GM15510 (cell line): ENCODE results near the gene CROCC.

Experiments used
- POLR2A ChIP-seq: IDR thresholded peaks from 3 replicates; pipeline ENCODE4 v1.6.1; 2011; ENCODE audit warnings: borderline replicate concordance; ENCODE audit not compliant: insufficient read length; ENCODE audit errors: extremely low read depth

CROCC gene

DNA sequence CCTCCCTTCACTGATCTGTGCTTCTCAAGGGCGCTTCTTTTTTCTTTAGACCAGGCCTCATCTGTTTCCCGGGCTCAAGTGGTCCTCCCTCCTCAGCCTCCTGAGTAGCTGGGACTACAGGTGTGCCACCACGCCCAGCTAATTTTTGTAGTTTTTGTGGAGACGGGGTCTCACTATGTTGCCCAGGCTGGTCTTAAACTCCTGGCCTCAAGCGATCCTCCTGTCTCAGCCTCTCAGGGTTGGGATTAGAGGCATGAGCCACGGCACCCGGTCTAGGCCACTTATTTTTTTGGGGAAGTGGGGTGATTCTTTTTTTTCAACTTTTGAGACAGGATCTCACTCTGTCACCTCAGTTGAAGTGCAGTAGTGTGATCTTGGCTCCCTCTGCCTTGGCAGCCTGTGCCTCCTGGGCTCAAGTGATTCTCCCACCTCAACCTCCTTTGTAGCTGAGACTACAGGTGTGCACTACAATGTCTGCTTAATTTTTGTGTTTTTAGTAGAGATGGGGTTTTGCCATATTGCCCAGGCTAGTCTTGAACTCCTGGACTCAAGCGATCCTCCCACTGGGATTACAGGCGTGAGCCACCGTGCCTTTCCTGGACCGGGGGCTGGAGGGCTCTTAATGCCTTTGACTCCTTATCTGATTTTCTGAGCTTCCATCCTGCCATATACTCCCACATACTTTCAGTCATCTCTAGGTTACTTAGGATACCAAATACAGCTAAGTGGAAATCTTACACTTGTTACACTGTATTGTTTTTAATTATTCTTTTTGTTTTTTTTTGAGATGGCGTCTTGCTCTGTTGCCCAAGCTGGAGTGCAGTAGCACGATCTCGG, 39.8 kb downstream of the CROCC start:
- no peak for TF ChIP-seq POLR2A

- TF ChIP-seq POLR2A: no peak
These were observed 43.8 kb downstream of the CROCC start for GRCh38 chr1:16965486-16966067.

DNA sequence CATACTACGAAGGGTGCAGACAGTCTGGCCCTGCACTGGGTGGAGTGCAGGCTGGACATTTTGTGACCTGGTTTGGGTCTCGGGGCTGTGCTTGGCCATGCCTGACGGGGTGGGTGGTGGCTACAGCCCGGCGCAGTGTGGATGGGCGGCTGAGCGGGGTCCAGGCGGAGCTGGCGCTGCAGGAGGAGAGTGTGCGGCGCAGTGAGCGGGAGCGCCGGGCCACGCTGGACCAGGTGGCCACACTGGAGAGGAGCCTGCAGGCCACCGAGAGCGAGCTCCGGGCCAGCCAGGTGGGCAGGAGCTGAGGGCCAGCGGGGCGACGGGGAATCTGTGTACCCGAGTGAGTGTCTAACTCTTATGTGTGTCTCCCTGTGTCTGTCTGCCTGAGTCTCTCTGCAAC, 44.6 kb downstream of the CROCC start:
- TF ChIP-seq POLR2A: no peak

DNA sequence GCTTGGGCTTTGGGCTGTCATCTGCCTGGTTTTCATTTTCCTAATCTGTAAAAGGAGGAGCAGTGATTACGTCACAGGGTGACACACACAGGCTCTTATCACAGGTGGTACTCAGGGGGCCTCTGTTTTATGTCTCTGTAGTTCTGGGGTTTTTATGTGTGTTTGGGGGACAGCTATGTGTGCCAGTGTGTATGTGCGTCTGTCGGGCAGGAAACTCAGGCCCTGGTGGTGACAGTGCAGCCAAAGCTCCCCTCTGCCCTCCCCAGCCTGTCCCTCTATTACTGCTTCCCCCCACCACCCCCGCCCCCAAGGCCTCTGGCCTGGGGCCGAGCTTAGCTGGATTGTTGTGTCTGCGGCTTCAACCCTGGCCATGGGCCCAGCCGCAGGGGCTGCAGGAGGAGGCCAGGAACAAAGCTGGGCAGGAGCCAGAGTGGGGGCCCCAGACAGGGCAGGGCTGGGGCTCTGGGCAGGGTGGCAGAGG, 45.4 kb downstream of the CROCC start:
- TF ChIP-seq POLR2A: no peak

GRCh38 chr1:16967962-16968361, 46.2 kb downstream of the CROCC start:
- TF ChIP-seq POLR2A: no peak

GRCh38 chr1:16968372-16968771, 46.6 kb downstream of the CROCC start:
- TF ChIP-seq POLR2A: no peak

- no peak for TF ChIP-seq POLR2A
These were observed 47.4 kb downstream of the CROCC start for GRCh38 chr1:16969057-16969611.

DNA sequence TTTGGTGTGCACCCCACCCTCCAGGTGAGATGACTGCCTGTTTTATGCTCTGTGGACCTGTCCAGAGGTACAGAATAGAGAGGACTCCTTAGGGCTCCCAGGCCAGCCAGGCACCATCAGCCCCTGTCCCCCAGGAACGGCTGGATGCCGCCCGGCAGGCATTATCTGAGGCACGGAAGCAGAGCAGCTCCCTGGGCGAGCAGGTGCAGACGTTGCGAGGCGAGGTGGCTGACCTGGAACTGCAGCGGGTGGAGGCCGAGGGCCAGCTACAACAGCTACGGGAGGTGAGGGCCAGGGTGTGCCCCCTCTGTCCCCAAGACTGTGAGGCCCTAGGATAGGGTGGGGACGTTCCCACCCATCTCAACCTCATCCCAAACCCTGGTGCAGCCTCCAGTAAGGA, 47.9 kb downstream of the CROCC start:
- no peak for TF ChIP-seq POLR2A

DNA sequence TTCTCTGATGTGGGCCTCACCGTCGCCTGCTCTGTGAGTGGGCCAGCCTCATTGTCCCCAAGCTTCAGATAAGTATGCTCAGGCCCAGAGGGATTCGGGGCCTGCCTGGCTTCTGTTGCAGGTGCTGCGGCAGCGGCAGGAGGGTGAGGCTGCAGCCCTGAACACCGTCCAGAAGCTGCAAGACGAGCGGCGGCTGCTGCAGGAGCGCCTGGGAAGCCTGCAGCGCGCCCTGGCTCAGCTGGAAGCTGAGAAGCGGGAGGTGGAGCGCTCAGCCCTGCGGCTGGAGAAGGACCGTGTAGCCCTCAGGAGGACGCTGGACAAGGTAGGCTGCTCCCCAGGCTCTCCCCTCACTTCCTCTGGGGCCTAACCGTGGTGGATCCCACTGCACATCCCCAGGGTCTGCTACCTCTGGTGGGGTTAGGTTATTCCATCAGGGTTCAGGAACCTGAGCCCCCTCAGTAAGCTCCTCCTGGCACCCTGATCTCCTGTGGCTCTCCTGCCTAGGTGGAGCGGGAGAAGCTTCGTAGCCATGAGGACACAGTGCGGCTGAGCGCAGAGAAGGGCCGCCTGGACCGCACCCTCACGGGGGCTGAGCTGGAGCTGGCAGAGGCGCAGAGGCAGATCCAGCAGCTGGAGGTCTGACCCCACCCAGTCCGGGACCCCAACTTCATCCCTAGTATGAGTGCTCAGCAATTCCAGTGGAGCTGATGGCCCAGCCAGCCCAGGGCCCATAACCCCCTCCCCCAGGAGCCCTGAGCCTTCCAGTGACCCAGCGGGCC, 48.6 kb downstream of the CROCC start:
- TF ChIP-seq POLR2A: no peak

DNA sequence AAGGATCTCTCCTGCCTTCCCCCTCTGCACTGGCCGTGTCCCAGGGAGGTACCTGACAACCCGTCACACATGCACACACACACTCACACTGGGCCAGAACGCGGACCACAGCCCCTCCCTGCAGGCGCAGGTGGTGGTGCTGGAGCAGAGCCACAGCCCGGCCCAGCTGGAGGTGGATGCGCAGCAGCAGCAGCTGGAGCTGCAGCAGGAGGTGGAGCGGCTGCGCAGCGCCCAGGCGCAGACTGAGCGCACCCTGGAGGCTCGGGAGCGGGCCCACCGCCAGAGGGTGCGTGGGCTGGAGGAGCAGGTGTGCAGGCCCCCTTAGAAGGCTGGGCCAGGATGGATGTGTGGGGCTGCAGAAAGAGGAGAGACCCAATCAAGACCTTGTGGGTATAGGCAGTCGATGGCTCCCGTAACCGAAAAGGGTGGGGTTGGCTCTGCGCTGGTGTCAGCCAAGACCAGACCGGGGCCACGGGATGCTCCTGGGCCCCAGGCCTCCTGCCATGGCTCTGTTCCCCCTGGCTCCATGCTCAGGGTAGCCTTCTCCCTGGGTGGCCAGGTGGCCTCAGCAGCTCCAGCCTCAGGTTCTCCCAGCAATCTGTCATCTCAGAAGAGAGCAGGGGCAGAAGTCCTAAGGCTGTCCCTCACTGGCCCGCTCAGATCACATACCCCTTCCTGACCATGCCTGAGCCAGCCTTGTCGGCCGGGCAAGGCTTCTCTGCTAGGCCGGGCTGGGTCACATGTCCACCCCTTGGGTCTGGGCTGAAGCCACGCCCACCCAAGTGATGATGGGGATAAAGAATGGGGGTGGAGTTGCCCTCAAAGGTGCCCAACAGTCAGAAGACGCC, 49.8 kb downstream of the CROCC start:
- TF ChIP-seq POLR2A: no peak

GRCh38 chr1:16972189-16972895, 50.6 kb downstream of the CROCC start:
- no peak for TF ChIP-seq POLR2A

DNA sequence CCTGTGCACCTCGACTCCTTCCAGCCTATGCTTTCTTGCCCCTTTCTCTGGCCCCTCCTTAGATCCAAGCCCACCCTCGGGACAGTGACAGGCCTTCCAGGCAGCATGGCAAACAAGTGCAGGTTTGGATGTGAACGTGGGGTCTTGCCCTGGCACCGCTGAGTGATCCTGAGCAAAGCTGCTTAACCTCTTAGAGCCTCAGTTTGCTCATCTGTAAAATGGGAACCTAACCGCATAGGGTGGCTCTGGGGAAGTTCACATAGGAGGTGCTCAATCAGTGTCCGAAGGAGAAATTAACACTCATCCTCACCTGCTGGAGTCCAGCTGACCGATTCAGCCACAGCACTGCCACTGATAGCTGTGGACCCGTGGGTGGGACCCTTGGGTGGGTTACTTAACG, 51.5 kb downstream of the CROCC start:
- TF ChIP-seq POLR2A: no peak

- TF ChIP-seq POLR2A: no peak
These were observed 53.5 kb downstream of the CROCC start for GRCh38 chr1:16975211-16975610.

- TF ChIP-seq POLR2A: no peak
These were observed 54.1 kb downstream of the CROCC start for GRCh38 chr1:16975838-16976237.
